ENCODE data around the gene ISOC2.

DNA sequence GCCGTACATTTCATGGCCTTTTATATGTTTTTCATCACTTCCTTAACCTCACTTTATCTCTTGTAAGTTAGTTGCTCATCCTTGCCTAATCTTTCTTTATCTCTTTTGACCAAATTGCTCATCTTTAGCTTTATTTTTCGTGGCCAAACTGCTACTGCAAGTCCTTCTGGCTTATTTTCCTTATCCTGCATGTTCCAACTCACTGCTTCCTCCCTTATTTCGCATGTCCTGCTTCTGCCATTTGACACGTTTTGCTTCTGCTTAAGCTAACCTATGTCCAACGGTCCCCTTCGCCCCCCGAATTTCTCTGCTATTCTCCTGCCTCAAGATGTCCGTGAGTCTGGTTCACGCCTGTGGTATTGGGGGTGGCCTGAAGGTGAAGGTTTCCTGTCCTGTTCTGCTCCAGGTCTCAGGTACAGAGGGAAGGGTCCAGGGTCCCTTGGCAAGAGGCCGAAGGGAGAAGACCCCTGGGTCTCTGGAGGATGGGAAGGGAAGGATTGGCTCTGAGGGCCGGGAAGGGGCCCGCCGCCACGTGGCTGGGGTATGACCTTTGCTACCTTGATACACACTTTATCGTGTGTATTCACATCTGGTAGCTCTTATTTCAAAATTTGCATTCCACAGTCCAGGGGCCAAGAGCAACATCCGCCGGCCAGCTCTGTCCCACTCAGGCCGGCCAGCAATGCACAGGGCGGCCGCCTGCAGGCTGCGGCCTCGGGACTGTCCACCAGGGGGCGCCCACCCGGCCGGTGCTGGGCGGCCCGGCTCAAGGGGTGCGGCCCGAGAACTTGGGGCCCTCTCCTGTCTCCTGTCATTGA lies 6.0 kb upstream of the ISOC2 start:
- TF ChIP-seq POLR2A (IDR thresholded peaks at IDR 0.05; ENCODE audit: low read length), result no peak
- no peak for TF ChIP-seq GATA1 (IDR thresholded peaks at IDR 0.05; ENCODE audit: low read depth, low read length)

All from erythroblast (primary cell).